ENCODE results near the gene MLX.

- TF ChIP-seq, protein P1, sequence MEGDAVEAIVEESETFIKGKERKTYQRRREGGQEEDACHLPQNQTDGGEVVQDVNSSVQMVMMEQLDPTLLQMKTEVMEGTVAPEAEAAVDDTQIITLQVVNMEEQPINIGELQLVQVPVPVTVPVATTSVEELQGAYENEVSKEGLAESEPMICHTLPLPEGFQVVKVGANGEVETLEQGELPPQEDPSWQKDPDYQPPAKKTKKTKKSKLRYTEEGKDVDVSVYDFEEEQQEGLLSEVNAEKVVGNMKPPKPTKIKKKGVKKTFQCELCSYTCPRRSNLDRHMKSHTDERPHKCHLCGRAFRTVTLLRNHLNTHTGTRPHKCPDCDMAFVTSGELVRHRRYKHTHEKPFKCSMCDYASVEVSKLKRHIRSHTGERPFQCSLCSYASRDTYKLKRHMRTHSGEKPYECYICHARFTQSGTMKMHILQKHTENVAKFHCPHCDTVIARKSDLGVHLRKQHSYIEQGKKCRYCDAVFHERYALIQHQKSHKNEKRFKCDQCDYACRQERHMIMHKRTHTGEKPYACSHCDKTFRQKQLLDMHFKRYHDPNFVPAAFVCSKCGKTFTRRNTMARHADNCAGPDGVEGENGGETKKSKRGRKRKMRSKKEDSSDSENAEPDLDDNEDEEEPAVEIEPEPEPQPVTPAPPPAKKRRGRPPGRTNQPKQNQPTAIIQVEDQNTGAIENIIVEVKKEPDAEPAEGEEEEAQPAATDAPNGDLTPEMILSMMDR (conservative IDR thresholded peaks at IDR 0.05; ENCODE audit: low read depth, low read length), result no peak
- no peak for TF ChIP-seq EZH2phosphoT487 (IDR thresholded peaks at IDR 0.05; ENCODE audit: borderline replicate concordance, low read length)
- TF ChIP-seq EZH2 (IDR thresholded peaks at IDR 0.05; ENCODE audit: low read length, unreplicated experiment), result no peak
These were observed 10.2 kb downstream of the MLX start for GRCh38 chr17:42577140-42577531.

Data from PC-3 (cell line).